NCI-H510A treated with DMSO at 0.1 percent for 48 hours (cell line): ENCODE data around the gene KCNT2.
"Not testable (repeated sequence)": the region's sequence is repeated elsewhere in the genome, so short reads cannot be mapped to it uniquely, and the experiment has no call there.

ENCODE experiments used
- DNase-seq: peaks from one replicate; lab custom pipeline; 2025; lab: John Stamatoyannopoulos, UW

The KCNT2 gene

DNA sequence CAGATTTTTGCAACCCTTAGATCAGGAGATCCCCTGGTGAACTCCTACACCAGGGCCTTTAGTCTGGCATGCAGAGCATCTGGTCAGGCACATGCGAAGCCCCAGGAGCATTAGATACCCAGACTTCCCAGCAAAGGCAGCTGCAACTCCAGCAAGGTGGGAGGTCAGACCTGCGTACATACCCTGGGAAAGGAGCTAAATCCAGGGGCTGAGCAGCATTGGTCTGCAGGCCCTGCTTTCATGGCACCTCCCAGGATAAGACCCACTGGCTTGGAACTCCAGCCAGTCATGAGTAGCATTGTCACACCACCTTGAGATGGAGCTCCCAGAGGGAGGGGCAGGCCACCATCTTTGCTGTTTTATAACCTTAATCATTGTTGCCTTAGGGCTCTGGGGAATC is 92.3 kb downstream of the KCNT2 start:
- no peak for DNase-seq

DNA sequence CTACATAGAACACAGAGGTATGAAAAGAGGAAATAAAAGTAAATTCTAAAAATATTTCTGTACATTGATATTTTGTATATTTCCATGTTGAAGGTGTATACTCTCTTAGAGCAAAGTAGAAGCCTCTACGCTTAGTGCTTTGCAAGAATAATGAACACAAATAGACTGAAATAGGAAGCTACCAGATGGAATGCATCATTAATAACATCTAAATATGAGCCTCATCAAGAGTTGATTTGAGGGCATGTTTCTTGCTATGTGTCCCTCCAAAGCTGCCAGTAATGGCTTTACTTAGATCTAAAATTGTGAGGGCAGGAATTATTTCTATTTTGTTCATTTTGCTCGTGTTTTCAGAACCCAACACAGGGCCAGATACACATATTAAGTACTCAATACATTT is 94.4 kb downstream of the KCNT2 start:
- no peak for DNase-seq

DNA sequence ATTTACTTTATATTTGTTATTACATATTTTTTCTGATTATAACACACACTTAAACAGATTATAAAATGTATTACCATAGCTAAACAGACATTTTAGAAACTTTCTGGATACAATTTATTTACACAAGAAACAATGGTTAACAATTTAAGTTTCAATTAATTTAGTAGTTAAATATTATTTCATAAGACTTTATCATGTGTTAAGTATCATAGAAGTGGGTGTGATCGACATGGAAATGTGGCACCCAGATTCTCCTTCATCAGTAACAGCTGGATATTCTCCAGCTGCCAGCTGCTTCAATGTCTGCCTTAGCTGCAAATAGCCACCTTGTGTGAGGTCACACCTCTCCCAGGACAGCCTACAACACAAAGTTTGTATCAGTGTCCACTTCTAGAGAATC is 97.8 kb downstream of the KCNT2 start:
- DNase-seq: no peak

DNA sequence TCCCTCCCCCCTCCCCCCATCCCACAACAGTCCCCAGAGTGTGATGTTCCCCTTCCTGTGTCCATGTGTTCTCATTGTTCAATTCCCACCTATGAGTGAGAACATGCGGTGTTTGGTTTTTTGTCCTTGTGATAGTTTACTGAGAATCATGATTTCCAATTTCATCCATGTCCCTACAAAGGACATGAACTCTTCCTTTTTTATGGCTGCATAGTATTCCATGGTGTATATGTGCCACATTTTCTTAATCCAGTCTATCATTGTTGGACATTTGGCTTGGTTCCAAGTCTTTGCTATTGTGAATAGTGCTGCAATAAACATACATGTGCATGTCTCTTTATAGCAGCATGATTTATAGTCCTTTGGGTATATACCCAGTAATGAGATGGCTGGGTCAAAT is 104.0 kb downstream of the KCNT2 start:
- not testable (repeated sequence) for DNase-seq

DNA sequence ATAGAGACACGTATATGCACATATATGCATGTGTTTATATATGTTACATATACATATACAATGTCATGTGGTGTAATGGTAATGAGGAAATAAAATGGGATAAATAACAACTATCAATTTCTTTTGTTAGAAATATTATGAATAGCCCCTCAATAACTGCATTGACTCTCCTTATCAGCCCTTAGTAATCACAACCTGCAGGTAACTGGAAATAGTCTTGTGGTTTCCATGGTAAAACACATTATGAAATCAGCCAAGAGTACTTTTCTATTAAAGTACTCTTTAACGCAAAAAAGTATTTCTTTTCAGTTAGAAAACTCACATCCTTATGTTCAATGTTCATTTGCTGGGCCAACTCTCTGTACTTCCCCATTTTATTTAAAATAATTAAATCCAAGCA is 105.8 kb downstream of the KCNT2 start:
- DNase-seq: no peak

DNA sequence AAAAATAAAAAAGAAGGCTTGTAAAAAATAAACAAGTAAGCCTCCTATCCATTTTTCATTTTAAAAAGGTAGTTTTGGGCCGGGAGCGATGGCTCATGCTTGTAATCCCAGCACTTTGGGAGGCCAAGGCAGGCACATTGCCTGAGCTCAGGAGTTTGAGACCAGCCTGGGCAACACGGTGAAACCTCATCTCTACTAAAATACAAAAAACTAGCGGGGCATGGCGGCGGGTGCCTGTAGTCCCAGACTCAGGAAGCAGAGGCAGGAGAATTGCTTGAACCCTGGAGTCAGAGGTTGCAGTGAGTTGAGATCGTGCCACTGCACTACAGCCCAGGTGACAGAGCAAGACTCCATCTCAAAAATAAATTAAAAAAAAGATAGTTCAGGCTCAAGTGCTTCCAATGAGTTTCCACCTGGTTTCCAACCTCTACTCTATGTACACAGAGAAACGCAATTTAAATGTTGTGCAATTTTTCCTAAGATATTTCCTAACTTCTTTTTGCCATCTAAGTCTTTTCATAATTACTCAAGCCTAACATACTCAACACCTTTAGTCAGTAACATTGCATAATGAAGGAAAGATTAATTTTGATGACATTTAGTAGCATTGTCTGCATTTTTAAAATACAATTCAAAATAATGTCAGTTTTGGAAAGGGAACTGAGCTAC is 106.3 kb downstream of the KCNT2 start:
- DNase-seq: no peak

DNA sequence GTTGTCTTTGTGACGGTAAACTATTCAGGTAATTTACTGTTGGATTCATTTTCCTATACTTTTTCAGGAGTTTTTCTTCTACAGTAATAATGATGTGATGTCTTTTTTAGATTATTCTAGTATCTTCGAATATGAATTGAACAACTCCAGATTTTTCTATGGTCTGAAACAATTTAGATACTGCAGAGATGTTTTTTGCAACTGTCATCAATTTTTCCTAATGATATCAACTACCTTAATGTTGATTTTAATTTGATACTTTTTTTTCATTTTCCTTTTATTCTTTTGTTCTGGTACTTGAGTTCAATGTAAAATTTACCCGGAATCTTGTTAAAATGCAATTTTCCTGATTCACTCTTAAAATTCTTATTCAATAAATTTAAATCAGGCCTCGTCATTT is 110.4 kb downstream of the KCNT2 start:
- no peak for DNase-seq

DNA sequence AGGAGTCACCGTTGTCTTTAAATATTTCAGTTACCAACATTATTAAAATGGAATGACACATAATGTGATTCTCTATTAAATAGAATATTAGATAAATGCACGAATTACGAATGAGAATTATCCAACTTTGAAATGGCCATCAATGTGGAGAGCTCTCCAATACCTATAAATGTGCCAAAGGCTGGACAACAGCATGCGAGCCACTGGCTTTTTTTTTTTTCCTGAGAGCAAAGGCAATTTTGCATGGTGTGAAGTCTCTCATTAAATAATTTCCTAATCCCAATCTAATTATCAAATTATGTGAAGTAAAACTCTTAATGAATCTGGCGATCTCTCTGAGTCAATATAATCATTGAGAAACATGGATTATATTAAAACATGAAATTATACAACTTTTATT is 113.5 kb downstream of the KCNT2 start:
- no peak for DNase-seq

DNA sequence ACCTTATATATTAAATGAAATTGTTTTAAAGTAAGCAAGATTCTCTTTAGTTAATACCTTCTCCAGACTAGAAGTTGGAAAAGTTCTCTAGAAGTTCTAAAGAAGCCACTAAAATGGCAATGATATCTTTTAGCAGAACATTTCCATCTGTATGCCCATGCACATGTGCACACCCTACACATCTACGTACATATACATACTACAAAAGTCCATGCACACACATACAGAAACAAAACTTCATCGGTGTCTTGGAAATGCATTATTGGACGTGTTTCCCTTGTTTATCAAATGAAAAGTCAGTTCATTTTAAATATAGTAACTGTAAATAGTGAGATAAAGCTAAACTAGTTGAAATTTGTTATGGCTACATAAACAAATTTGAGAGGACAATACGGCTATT is 114.4 kb downstream of the KCNT2 start:
- DNase-seq: no peak

DNA sequence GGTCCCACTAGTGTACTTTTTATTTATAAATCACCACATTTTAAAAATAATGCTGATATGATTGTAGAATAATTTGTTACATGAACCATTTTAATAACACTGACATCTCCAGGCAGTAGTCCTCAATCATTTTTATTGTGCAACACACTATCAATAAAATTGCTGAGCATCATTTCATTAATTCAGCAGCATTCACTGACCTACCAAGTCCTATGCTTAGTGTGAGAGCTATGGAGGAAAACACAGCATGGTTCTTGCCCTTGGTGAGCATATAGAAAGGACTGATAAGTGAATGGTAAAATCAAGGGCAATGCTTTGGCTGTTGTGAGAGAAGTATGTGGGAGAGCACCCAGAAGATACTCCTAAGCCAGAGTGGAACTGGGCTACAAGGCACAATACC is 119.7 kb downstream of the KCNT2 start:
- no peak for DNase-seq

DNA sequence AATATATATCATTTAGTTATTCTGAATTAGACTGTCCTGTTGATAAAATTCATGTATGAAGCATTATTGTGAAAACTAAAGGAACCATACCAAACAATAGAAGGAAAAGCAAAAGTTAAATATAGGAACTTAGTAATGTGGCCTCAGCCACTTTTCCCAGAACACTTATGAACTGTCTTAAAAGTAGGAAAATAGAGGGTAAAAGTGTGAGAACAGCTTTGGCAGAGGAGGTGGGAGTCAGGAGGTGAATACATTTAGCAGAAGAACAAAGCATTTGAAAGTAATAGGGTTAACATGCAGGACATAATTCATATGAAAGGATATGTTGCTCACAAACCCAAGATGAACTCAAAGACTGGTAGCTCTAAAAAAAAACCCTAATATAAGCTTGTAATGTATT is 121.9 kb downstream of the KCNT2 start:
- DNase-seq: no peak

DNA sequence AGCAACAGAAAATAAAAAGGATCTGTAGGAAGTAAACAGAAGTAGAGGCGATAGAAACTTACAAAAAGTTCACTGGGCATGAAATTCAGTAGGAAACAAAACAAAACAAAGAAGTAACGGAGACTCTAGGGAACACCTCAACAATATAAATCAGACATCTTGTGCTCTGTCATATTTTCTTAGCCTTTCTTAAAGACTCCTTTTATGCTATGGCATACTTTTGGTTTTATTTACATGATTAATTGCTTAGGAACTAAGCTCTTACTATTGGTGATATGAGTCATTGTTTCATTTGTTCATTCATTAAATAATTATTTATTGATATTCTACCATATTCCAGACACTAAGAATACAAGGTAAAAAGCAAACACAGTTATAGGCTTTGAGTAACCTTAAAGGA is 126.6 kb downstream of the KCNT2 start:
- DNase-seq: no peak

DNA sequence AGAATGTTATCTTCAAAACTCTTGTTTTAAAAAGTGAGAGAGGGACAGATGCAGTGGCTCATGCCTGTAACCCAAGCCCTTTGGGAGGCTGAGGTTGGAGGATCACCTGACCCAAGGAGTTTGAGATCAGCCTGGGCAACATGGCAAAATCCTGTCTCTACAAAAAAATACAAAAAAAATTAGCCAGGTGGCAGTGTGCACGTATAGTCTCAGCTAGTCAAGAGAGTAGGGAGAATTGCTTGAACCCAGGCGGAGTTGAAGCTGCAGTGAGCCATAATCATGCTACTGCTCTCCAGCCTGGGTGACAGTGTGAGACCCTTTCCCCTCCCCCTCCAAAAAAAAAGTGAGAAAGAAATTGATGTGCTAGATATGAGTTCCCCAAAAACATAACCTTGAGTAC is 131.0 kb downstream of the KCNT2 start:
- no peak for DNase-seq

DNA sequence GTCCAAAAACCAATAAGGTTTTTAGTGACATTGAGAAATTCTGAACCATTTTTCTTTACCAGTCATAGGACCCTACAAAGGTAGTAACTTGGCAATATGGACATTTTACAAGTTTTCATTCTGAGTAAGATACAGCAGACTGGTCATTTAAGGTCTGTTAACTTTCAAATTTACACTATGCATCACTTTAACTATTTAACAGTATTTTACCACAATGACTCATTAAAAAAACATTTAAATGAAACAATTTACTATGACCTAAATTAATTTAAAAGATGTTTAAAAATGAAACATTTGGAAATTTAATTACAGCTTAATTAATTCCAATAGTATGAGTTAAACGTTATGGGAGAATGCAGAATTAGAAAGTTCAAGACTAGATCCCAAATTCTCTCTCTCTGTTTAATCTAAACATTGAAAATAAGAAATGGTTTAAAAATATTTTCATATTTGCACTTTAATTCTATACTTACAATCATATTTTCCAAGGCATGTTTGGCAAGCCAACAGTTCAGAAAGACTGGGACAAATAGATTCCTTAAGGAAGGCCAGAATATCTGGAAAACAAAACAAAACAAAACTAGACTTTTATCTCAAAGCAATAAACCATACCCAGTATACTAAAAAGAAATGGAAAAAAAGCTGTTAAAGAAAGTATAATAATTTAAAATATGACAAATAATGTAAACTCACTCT is 140.9 kb downstream of the KCNT2 start:
- no peak for DNase-seq

DNA sequence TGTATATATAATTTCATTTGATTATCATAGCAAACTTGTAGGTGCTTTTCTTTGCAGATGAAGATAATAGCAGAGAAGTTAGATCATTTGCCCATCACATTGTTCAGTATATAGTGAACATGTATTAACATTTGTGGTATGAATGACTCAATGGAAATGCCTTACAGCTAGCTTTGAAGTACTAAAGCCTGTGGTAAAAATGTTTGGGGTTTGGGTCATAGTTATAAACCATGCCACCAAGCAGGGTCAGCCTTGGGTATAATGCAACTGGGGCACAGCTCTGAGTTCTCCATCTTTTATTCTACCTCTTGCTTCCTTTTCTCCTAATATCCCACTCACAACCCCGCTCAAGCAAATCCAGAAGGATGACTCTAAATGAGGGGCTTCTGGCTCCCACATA is 141.6 kb downstream of the KCNT2 start:
- DNase-seq: no peak

DNA sequence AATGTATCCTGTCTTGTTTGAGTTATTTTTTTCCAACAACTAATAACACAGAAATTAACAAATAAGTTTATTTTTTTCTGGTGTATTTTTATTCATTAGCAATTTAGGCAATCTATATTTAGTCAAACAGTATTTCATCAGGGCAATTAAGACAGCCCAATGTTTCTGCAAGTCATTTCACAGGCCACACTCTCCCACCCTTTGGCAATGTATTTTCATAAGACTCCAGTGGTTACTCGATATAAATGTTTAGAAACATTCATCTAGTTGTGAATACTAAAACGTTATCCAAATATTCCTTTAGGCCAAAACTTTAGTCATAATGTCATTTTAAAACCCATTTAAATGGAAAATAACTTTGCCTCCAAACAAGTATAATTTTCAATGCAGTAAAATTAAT is 142.1 kb downstream of the KCNT2 start:
- DNase-seq: no peak

DNA sequence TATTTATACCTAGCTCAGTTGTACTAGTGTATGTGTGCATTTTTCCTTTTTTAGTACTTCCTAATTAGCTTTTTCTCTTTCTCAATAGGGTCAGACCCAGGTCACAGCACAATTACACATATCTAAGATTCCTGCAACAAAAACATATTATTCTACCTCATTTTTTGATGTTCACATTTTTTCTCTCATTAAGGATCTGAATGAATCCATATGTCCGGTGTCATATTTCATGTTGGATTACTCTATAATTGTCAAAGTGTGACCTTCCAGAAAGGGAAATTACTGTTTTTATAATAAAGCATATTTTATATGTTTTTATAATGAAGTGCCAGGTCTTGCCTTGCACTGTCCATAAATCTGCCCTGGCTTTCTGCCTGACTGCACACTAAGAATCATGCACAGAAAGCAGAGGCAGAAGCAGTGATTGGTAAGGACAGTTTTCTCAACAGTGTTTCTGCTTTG is 143.7 kb downstream of the KCNT2 start:
- no peak for DNase-seq

DNA sequence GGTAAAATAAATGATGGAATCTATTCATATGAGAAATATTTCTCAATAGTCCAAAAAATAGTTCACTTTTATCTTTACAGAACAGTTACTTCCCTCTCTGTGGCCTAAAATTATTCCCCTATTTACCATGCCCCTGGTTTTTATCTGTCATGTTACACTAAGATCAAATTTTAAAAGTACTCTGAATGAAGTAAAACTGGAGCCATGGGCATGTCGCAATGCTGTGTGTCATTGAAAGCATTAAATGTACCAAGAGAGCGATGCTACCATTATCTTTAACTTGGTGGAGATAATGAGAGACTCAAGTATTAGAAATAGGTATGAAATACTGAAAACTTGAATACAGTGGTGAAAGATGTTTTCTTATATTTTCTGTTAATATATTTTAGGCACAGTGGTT is 146.2 kb downstream of the KCNT2 start:
- DNase-seq: no peak

DNA sequence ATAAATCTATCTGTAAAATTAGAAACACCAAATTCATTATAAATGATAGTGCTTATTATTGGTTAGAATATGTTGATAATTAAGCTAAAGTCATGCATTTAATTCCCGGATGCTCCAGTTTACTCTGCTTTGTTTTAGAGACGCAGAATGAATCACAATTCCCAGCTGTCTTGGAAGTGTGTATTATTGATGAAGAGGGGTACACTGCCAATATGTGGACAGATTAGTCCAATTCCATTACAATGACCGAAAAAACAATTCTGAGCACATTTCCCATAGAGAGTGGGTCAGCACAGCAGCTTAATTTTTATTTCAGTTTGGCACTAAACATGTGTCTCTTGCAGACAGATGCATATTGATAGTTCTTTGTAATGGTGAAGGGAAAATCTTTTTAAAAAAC is 146.7 kb downstream of the KCNT2 start:
- no peak for DNase-seq

DNA sequence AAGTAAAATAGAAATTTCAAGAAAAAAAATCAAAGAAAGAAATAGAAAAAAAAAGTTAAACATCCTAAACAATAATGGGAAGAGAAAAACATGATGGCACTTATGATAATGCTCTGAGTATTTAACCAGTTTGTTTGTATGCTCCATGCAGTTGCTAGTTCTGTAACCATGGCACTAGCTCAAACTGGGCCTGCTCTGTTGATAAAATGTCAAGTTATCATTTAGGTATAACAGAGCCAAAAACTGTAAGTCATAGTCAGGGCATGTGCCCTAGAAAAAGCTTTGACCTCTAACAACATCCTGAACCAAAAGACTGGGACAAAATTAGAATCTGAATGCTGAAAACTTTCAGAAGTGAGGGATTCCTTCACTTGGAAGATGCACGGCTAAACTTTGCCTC is 148.9 kb downstream of the KCNT2 start:
- no peak for DNase-seq

DNA sequence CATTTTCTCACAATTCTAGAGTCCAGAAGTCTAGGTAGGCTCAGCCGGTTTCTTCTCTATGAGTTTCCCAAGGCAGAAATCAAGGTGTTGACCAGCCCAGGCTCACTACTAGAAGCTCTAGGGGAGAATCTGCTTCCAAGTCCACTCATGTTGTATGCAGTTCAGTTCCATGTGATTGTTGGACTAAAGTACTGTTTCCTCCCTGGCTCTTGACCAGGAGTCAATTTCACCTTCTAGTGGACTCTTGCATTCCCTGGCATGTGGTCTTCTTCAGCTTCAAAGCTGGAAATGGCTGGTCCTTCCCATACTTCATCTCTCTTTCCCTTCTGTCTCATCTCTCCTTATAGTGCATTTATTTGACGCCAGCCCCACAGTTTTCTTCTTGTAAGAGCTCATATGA is 153.4 kb downstream of the KCNT2 start:
- DNase-seq: no peak

DNA sequence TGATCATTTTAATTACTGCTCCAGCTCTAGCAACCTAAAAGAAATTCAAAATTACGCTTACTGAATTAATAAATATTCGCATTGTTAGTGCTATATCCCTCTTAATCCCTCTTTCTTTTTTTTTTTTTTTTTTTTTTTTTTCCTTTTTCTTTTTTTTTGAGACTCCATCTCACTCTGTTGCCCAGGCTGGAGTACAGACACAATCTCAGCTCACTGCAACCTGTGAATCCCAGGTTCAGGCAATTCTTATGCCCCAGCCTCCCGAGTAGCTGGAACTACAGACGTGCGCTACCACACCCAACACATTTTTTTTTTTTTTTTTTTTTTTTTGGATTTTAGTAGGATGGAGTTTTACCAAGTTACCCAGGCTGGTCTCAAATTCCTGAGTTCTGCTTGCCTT is 157.1 kb downstream of the KCNT2 start:
- no peak for DNase-seq

DNA sequence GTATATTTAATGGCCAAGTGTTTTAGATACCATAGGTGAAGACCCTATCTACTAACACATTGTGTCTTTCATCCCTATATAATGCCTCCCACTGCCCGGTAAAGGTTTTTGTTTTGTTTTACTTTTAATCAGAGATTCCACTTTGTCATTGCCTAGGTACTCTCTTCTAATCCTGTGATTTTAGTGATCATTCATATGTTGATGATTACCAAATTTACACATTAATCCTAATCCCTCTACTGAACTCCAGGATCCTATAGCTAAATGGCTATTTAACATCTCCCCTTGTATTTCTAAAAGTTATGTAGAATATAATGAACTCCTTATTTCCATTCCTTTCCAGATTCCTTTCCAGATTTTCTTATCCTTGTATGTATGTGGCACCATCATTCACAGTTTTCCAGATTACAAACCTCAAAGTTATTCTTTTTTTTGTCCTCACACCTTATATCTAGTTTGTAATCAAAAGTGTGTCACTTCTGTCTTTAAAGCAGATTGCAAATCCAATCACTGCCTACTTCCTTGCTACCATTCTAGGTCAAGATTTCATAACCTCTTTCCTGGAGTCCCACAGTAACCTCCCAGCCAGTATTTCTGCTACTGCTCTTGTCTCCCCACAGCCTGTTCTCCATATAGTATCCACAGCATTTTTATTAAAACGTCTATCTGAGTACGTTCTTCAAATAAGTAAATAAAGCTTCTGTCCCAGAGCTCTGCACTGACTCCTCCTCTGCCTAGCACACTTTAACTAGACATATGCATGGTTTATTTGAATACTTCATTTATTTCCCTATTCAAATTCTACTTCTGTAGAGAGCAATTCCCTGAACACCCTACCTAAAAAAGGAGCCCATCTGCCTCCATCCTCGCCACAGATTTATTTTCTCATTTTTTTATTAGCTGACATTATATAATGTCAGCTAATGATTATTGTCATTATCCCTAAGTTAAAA is 157.8 kb downstream of the KCNT2 start:
- DNase-seq: no peak
